ENCODE results near the gene SYNPO2. TPM values are rescaled to one million over a fixed set of nuclear protein-coding genes. Genes with fewer than 3 reads are reported as not detected.
"Not testable (repeated sequence)": the region's sequence is repeated elsewhere in the genome, so short reads cannot be mapped to it uniquely, and the experiment has no call there.

Gene SYNPO2
- total RNA-seq, 1 donor from 2014 or later, result 206 TPM

DNA sequence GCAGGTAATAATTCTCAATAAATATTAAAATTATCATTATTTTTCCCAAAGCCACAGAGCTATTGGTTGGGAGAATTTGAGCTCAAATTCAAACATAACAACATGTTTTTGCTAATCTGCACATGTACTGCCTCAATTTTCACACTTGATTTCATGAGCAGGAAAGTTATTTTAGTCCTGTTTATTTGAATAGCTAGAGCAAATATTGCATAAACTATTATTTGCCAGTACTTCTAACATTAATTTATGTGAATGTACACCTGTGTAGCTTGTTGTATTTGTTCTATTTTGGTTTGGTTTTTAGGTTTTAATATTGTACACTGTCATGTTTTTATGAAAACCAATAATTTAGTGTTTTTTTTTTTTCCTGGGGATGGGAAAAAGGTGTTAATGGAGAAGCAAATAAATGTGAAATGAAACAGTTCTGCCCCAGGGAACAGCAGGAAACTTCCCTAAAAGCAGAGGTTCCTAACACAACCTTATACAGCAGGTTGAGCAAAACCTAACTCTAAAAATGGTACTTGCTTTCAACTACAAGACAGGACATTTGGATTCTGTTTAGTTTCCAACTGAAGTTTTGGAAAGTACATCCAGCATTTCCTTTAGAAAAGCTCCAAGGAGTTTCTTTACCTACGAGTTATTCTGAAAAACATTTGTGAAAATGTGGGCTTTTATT is 99.4 kb downstream of the SYNPO2 start:
- DNase-seq (ENCODE audit: missing footprints) (no peak), ATAC-seq (no peak)
- intact Hi-C loops (cut with DNase I), result loop anchor here (5.0 kb wide), 1 partner anchor 179 kb away; no protein-coding TSS in a partner anchor

DNA sequence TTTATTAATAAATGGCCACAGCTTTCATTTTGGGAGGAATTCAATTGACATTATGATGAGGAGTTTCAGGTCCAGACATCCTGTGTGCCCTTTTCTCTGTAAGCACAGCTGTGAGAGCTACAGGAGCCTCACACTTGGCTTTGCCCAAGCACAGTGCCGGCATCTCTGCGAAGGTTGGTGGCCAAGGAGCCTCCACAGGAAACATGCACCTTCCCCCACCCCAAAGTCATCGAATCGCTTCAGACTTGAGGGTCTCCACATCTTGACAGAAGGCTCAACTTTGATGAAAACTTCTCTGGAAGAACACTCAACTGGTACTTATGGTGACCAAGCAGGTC is 100.0 kb downstream of the SYNPO2 start:
- intact Hi-C loops (cut with DNase I), result loop anchor here (5.0 kb wide), 1 partner anchor 179 kb away; no protein-coding TSS in a partner anchor
- ATAC-seq (no peak), DNase-seq (ENCODE audit: missing footprints) (no peak)

DNA sequence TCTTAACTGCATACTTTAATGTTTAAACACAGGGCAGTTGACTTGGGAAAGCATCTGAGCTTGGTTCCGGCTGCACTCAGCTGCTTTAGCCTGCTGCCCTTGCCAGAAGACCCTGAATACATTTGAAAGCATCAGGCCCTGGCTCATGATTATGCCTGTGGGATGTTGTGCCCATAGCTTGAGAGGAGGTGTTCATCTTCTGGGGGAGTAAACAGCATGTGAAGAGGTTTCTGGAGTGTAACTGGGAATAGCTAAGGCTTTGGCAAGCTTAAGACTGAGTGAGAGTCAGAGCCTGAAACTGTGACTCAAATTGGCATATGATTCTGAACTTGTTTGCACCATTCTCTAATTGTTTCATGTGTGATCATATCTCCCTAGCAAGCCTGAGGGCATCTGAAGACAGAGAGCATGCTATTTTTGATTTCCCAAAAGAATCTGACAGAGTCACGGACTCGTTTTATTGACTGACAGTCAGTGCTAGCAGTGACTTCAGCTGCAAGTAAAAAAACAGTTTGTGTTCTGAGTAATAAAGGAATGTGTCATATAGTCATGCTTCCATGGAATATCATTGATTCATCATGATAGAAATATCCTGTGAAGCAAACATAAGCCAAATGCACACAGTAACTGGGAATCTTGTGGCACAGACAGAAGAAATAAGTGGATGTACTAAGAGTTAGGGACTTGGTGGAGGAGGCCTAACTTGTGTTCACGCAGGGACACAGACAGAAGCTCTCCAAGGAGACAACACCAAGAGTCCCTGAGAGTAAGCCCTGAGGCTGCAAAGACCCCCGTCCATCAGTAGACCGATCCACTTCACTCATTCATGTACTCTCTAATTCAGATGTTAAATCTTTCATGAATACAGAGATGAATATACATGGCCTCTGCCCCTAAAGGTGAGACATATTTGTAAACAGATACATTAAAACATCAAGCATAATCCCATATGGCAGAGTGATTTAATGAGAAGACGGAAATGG is 100.7 kb downstream of the SYNPO2 start:
- DNase-seq (ENCODE audit: missing footprints) (no peak), ATAC-seq (peak; percentile 42)
- intact Hi-C loops (cut with DNase I), result loop anchor here (5.0 kb wide), 1 partner anchor 178 kb away; no protein-coding TSS in a partner anchor

DNA sequence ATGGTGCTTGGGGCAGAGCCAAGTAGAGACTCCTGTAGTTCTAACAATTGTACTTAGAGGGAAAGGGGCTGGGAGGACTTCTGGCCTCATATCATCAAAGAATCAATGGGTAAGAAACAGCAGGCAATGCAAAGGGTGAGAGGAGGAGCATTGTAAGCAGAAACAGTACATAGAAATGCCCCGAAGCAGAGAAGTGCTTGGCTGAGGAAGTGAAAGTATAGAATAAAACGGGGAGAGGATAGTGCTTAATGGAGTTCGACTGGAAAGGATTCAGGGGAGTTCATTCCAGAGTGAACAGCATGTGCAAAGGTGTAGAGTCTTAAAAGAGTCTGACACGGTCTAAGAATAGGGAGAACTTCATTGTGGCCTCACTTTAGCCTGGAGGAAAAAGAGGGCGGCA is 103.0 kb downstream of the SYNPO2 start:
- DNase-seq (ENCODE audit: missing footprints) (no peak), ATAC-seq (no peak)
- intact Hi-C loops (cut with DNase I), result no loop called here

DNA sequence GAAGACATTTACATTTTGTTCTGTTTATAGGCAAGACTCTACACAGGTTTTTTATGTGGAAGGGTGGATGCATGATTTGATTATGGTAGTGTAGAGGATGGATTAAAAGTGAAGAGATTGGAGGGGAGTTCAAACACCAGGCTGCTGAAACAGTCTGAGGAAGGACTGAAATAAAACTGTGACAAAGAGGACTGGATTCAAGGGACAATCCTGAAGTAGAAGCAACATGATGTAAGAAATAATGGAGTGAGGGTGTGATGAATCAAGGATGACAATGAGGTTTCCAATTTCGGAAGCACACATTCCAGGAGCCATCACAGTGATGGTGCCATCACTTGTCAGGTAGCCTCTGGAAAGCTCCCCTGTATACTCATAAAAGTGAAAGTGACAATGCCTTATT is 103.5 kb downstream of the SYNPO2 start:
- no peak for DNase-seq (ENCODE audit: missing footprints)
- intact Hi-C loops (cut with DNase I), result no loop called here
- ATAC-seq, result no peak

DNA sequence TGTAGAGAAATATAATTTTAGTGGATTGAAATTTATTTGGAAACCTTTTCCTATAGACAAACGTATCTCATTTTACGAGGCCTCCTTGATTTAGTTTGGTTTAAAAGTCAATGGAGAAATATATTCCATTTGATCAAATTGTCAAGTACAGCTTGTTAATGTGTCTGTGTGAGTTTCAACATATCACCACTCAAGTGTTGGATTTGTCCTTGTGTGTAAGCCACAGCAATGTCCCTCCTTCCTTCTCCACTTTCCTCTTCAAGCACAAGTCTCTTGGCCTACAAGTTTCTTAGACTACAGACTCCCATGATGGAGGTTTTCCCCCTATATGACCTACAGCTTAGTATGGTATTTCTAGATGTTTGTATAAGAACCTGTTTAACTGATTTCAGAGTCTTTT is 104.7 kb downstream of the SYNPO2 start:
- ATAC-seq (no peak), DNase-seq (ENCODE audit: missing footprints) (no peak)
- intact Hi-C loops (cut with DNase I), result no loop called here

DNA sequence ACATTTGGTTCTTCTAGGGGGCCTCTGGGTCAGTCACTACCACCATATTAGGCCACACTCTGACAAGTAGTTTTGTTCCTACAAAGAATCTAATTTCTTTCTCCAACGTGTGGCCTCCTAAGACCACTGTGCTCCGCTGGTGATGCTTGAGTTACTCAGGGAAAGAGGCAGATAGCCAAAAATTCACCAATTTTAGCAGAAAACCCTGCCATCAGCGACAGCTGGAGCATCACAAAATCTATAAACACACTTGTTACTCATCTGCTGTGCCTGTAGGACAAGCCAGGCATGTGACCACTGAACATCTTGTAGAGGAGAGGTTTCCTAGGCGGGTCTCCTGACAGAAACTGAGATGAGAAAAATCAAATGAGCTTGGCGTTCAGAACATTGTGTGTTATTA is 105.4 kb downstream of the SYNPO2 start:
- intact Hi-C loops (cut with DNase I), result no loop called here
- ATAC-seq, result peak; percentile 30
- no peak for DNase-seq (ENCODE audit: missing footprints)

DNA sequence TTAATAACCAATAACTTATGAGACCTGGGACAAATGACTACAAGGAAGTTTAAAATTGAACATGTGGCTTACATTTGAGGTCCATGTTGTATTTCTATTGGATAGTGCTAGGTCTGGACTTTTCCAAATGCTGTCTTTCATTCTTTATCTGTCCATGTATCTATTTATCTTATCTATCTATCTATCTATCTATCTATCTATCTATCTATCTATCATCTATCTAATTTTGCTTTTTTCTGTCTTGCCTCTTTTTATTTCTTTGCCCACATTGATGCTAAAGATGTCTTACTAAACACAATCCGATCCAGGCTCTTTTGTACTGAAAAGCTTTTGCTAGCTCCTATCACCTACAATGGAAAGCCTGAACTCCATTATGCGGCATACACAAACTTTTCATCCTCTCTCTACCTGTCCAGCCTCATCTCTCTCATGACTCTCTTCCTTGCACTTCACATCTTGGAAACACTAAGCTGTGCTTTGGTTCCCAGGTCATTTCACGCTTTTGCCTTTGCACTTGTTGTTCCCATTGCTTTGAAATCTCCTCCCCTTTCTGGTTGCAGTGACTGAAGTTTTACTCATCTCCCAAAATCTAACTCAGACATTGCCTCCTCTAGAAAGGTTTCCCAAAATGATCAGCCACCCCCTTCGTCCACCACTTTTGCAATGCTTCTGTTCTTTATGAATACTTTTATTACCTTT is 107.2 kb downstream of the SYNPO2 start:
- ATAC-seq (no peak), DNase-seq (ENCODE audit: missing footprints) (no peak)
- intact Hi-C loops (cut with DNase I), result no loop called here

DNA sequence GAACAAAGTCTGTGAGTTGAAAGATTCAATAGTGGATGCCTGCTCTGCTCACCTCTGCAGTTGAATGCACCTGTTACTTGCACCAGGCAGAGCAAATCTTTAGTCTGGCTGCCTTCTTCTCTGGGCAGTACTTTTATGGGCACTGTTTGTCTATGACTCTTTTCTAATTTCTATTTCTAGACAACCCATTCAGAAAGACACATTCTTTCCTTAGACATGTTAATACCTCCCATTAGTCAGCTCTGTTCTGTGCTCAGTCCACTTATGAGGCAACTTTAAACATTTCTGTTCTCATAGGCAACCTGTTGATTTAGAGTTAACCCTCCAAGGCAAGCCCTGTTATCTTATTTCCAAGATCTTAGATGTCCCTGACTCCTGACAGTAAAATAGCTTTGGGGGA is 108.9 kb downstream of the SYNPO2 start:
- DNase-seq (ENCODE audit: missing footprints) (no peak), ATAC-seq (no peak)
- intact Hi-C loops (cut with DNase I), result no loop called here

DNA sequence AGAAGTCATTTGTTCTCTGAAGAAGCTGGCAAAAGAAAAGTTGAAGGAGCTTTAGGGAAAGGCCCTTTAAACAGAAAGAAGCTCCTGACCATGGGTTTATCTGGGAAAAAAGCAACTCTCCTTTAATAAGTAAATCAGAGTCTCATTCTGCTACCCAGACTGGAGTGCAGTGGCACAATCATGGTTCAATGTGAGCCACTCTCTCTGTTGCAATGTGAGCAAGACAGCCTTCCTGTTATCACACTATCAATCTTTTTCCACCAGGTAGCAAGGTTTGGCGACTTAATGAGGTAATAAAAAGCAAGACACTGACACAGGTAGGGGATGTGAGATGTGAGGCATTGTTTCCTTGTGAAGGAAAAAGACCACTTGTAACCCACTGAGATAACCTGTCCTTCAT is 111.3 kb downstream of the SYNPO2 start:
- no peak for DNase-seq (ENCODE audit: missing footprints)
- intact Hi-C loops (cut with DNase I), result no loop called here
- peak; percentile 18 for ATAC-seq

DNA sequence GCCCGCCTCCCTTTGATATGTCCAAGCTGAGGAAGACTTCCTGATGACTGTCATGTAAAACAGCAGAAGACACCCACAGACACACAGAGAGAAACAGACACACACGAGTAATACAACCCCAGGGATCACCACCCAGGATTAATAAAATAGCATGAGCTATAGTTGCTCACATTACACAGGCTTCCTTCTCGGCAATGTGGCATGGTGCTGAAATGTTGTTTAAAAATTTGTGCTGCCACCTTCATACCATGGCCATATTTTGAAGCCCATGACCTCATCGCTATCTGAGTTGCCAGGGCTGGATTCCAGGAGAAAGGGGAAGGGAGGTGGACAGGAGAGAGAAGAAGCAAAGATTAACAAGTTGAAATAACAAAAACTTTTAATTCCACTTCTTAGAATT is 111.7 kb downstream of the SYNPO2 start:
- DNase-seq (ENCODE audit: missing footprints) (no peak), ATAC-seq (peak; percentile 72)
- intact Hi-C loops (cut with DNase I), result no loop called here

DNA sequence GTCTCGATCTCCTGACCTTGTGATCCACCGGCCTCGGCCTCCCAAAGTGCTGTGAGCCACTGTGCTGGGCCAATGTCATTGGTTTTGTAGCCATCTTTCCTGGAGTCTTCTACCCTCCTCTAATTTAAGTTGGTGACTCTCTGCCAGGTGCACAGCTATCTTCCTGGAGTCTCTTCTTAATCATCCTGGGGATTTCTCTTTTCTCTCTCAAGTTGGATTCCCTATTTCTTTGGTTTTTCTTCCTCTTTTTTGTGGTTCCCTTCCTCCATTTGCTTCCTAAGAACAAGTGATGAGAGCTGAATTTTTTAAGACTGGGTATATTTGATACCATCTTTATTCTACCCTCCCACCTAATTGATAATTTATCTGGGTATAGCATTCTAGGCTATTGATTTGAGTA is 113.8 kb downstream of the SYNPO2 start:
- ATAC-seq, result no peak
- DNase-seq (ENCODE audit: missing footprints), result no peak
- intact Hi-C loops (cut with DNase I), result no loop called here

DNA sequence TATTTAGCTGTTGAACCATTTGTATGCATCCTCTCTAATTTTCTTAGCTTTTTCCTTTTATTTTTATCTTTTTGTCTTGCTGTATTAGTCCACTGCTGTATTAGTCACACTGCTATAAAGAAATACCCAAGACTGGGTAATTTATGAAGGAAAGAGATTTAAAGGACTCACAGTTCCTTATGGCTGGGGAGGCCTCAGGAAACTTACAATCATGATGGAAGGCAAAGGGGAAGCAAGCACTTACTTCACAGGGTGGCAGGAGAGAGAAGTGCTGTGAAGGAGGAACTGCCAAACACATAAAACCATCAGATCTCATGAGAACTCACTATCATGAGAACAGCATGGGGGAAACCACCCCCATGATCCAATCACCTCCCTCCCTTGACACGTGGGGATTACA is 114.3 kb downstream of the SYNPO2 start:
- DNase-seq (ENCODE audit: missing footprints); intact Hi-C loops (cut with DNase I); ATAC-seq: not testable (repeated sequence)

DNA sequence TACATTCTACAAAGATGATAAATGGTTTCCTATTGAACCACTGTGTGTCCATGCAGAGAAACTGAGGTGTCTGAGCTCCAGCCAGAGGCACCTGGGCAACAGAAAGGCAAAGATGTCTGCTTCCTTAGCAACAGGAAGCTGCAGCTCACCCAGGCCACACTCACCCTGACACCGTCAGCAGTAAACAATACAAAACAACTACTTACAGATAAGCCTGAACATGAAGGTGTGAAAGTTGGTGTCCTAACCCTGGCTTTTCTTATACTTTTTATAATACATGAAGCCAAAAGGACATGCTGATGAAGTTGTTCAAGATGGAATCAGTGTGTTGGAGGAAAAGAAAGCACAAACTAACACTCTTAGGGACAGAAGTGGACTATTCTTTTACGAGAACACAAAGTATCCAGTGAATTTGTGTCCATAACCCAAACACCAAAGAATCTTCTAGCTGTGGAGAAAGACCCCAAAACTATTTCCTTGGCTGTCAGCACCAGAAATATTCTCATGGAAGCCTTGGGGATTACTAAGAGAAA is 117.3 kb downstream of the SYNPO2 start:
- peak; percentile 26 for ATAC-seq
- intact Hi-C loops (cut with DNase I), result no loop called here

DNA sequence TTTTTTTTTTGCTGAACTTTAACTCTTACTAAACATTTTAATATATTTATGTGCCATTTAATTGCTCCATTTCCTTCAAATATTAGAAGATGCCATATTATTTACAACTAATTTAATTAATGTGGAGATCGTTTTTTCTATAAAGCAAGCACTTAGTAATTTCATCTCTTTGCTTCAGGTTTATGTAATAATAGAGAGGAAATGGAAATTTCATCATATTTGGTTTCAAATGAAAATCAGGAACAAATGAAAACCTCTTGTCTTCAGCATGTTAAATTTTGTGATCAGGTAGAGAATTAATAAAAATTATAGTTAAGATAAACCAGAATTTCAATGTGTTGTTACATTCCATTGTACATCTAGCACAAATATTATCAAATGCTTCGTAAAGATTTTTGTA is 120.1 kb downstream of the SYNPO2 start:
- intact Hi-C loops (cut with DNase I), result no loop called here

More for the DNA sequence above, 117.3 kb downstream of the SYNPO2 start:
- no peak for DNase-seq (ENCODE audit: missing footprints)

DNA sequence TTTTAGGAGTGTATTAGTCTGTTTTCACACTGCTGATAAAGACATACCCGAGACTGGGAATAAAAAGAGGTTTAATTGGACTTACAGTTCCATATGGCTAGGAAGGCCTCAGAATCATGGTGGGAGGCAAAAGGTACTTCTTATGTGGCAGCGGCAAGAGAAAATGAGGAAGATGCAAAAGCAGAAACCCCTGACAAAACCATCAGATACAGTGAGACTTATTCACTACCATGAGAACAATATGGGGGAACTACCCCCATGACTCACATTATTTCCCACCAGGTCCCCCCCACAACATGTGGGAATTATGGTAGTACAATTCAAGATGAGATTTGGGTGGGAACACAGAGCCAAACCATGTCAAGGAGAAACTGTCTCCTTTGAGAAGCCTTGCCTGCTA is 121.6 kb downstream of the SYNPO2 start:
- intact Hi-C loops (cut with DNase I); ATAC-seq; DNase-seq (ENCODE audit: missing footprints): not testable (repeated sequence)

More for the DNA sequence above, 120.1 kb downstream of the SYNPO2 start:
- ATAC-seq (no peak), DNase-seq (ENCODE audit: missing footprints) (no peak)

DNA sequence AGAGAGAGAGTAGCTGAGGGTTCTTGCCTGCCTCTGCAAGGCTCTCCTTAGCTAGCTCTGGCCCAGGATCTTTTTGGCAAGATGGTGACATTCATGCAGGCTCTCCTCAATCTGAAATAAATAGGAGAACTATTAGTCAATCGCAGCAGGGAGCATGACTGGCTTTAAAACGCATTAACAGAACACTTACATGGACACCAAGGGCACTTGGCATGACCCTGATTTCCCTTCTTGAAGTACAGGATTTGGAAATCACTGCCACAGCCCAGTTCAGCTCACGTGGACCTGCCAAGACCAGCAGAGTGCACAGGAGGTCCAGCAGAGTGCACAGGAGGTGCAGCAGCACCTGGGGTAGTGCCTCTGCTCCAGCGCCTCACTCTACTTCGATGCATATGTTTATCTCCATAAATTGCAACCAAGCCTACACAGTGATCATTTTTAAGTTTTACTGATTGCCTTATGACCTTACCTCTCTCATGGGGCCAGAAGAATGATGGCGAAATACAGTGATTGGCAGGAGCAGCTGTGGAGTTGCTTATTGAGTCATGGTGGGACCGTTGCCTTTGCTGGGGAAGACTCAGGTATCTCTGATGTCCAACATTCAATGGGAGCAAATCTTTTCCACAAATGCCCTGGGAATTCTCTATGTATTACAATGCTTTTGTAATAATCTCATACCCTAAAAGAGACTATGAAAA is 122.4 kb downstream of the SYNPO2 start:
- intact Hi-C loops (cut with DNase I), result no loop called here
- DNase-seq (ENCODE audit: missing footprints) (no peak), ATAC-seq (peak; percentile 74)

DNA sequence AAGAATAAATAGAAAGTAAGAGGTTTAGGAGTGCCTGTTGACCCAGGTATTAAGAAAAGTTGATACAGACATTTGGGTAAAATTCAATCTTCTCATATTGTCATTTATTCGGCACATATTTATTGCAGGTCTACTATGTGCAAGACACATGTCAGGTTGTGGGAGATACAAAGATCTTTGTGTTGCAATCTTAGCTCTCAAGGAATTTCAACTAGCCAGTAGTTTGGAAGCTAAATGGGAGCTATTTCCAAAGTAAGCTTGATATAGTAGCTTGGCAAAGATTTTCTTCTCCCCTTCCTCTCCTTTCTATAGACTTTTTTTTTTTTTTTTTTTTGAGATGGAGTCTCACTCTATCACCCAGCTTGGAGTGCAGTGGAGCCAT is 122.9 kb downstream of the SYNPO2 start:
- DNase-seq (ENCODE audit: missing footprints) (no peak), ATAC-seq (no peak)
- intact Hi-C loops (cut with DNase I), result no loop called here

DNA sequence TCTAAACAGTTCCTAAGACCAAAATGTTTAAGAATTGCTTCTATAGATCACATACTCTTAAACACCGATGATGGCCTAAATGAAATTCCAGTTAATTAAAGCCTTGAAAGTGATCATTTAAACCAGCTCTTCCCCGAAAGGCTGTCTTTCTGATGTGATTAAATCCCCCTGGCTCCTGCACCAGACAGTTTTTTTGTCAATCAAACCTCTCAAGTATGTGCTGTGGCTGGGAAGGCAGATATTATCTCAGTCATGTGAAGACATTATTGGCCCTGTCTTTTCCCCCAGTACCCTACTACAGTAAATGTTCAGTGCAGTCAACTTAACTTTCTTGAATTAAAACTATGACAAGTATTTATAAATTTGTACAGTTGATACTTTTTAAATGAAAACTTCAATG is 126.0 kb downstream of the SYNPO2 start:
- DNase-seq (ENCODE audit: missing footprints) (no peak), ATAC-seq (no peak)
- intact Hi-C loops (cut with DNase I), result no loop called here
